Natural killer cell (primary cell): ENCODE measurements around the gene OR2A2. TPM values are rescaled to one million over a fixed set of nuclear protein-coding genes. Genes with fewer than 3 reads are reported as not detected.

Source experiments
- ATAC-seq, 3 donors: fragments of 150-1000 bp in 2 of 3; fragments of 200-7000 bp in 1 of 3; cut with Tn5 transposase; 1 replicate in 1 of 3; 2 replicates in 2 of 3; pipeline ENCODE4 v1.10.0; 2021; ENCODE audit warnings: mild to moderate bottlenecking in 2 of 3, moderate library complexity in 2 of 3
- DNase-seq, 2 donors: peaks; one replicate each; pipeline versions ENCODE4 v3.0.0 to v3.0.0-alpha.2; 2013 to 2021; ENCODE audit warnings: mixed read lengths in 1 of 2
- H3K27ac ChIP-seq: one replicate; pipeline ENCODE4 v1.5.1; 2013; ENCODE audit warnings: mild to moderate bottlenecking, low read length
- H3K27me3 ChIP-seq: one replicate; pipeline ENCODE4 v1.6.1; 2013; ENCODE audit warnings: low read length; ENCODE audit not compliant: control insufficient read depth, insufficient read depth
- H3K36me3 ChIP-seq: one replicate; pipeline ENCODE4 v1.6.1; 2013; ENCODE audit warnings: low read length; ENCODE audit not compliant: control insufficient read depth, insufficient read depth
- H3K4me1 ChIP-seq: one replicate; pipeline ENCODE4 v1.6.1; 2013; ENCODE audit warnings: low read length; ENCODE audit not compliant: control insufficient read depth, insufficient read depth
- H3K4me3 ChIP-seq: one replicate; pipeline ENCODE4 v1.5.1; 2013; ENCODE audit warnings: low read length
- H3K9me3 ChIP-seq: one replicate; pipeline ENCODE4 v1.6.1; 2013; ENCODE audit warnings: low read length; ENCODE audit not compliant: control insufficient read depth, insufficient read depth
- H3K27ac Mint-ChIP-seq, 2 donors: one replicate each; pipeline ENCODE4 v1.8.0; 2022; ENCODE audit warnings: mild to moderate bottlenecking in 2 of 2, mixed read lengths in 2 of 2, moderate library complexity in 1 of 2
- H3K27me3 Mint-ChIP-seq, 2 donors: one replicate each; pipeline ENCODE4 v1.8.0; 2022; ENCODE audit warnings: low read depth in 2 of 2, mixed read lengths in 2 of 2
- H3K36me3 Mint-ChIP-seq: one replicate; pipeline ENCODE4 v1.8.0; 2022; ENCODE audit warnings: mixed read lengths
- H3K4me1 Mint-ChIP-seq, 2 donors: one replicate each; pipeline ENCODE4 v1.8.0; 2022; ENCODE audit warnings: mixed read lengths in 2 of 2
- H3K4me3 Mint-ChIP-seq: one replicate; pipeline ENCODE4 v1.8.0; 2022; ENCODE audit warnings: mild to moderate bottlenecking, moderate library complexity, mixed read lengths
- H3K9me3 Mint-ChIP-seq, 2 donors: one replicate each; pipeline ENCODE4 v1.8.0; 2022; ENCODE audit warnings: mixed read lengths in 2 of 2
- CTCF ChIP-seq: fragments of 200-600 bp; IDR thresholded peaks from one replicate; pipeline ENCODE4 v1.8.0; 2022; ENCODE audit warnings: antibody characterized with exemption
- WGBS: methylation state at CpG from one replicate; pipeline ENCODE4 v1.1.7; 2013; ENCODE audit warnings: missing lambda C conversion rate; ENCODE audit not compliant: insufficient coverage; 5-methylcytosine and 5-hydroxymethylcytosine counted together
- intact Hi-C: fragments of 100-400 bp; cut with micrococcal nuclease; formaldehyde crosslinking; loops from one replicate; pipeline ENCODE4 v1.14.2; 2022
- total RNA-seq, 4 donors: library from RNA; stranded (reverse); fragments of 120-200 nt in 1 of 4; gene quantifications; one replicate each; pipeline versions ENCODE4 v1.2.3 to v1.2.4, GENCODE V29; 2013 to 2022

The OR2A2 gene
- total RNA-seq, 3 donors from 2014 or later (not counting 1 experiment from before 2014, with no cell fraction given), result not detected

- Histone ChIP-seq H3K9me3 (peaks cover 2% of the 10 kb centered on the region), H3K36me3 (no peaks in the 10 kb centered on the region), H3K27ac (no peak overlapping the region), H3K4me1 (no peaks in the 10 kb centered on the region), H3K27me3 (no peaks in the 10 kb centered on the region), H3K4me3 (no peak overlapping the region)
- H3K4me3 Mint-ChIP-seq, result no peak overlapping the region
- no peaks in the 10 kb centered on the region for H3K4me1 Mint-ChIP-seq
- 63% methylated on average over 1 of the region's 3 CpGs for WGBS
- intact Hi-C loops, result no loop called here
- H3K36me3 Mint-ChIP-seq, result no peaks in the 10 kb centered on the region
- no peaks in the 10 kb centered on the region for H3K27me3 Mint-ChIP-seq
- no peak for TF ChIP-seq CTCF
- H3K9me3 Mint-ChIP-seq, result peaks cover 3 to 5% of the 10 kb centered on the region in 2 donors
- ATAC-seq (no peak), DNase-seq (no peak)
- H3K27ac Mint-ChIP-seq, result no peak overlapping the region
Observed at GRCh38 chr7:144090667-144091066, 18.7 kb upstream of the OR2A2 start.

- DNase-seq (no peak), ATAC-seq (no peak)
- Mint-ChIP-seq H3K36me3 (no peaks in the 10 kb centered on the region), H3K27me3 (peaks cover 0 to 3% of the 10 kb centered on the region in 2 donors), H3K9me3 (peaks cover 0 to 4% of the 10 kb centered on the region in 2 donors), H3K4me1 (no peaks in the 10 kb centered on the region), H3K4me3 (no peak overlapping the region), H3K27ac (no peak overlapping the region)
- peaks cover 2% of the 10 kb centered on the region for H3K9me3 ChIP-seq
- intact Hi-C loops, result no loop called here
- H3K27ac ChIP-seq, result no peak overlapping the region
- H3K27me3 ChIP-seq, result no peaks in the 10 kb centered on the region
- no peak for TF ChIP-seq CTCF
- no peaks in the 10 kb centered on the region for H3K36me3 ChIP-seq
- no peaks in the 10 kb centered on the region for H3K4me1 ChIP-seq
- no peak overlapping the region for H3K4me3 ChIP-seq
Observed at GRCh38 chr7:144098776-144099175, 10.6 kb upstream of the OR2A2 start.

GRCh38 chr7:144100607-144101006 lies 8.8 kb upstream of the OR2A2 start:
- Mint-ChIP-seq H3K9me3 (peaks cover 0 to 4% of the 10 kb centered on the region in 2 donors), H3K27me3 (peaks cover 0 to 3% of the 10 kb centered on the region in 2 donors), H3K36me3 (no peaks in the 10 kb centered on the region), H3K4me1 (no peaks in the 10 kb centered on the region), H3K27ac (no peak overlapping the region), H3K4me3 (no peak overlapping the region)
- intact Hi-C loops, result no loop called here
- no peak for ATAC-seq
- H3K27me3 ChIP-seq, result no peaks in the 10 kb centered on the region
- 60% methylated on average over 2 of the region's 3 CpGs for WGBS
- no peaks in the 10 kb centered on the region for H3K4me1 ChIP-seq
- no peaks in the 10 kb centered on the region for H3K9me3 ChIP-seq
- no peak overlapping the region for H3K4me3 ChIP-seq
- DNase-seq, result no peak
- no peaks in the 10 kb centered on the region for H3K36me3 ChIP-seq
- H3K27ac ChIP-seq, result no peak overlapping the region
- TF ChIP-seq CTCF, result no peak

GRCh38 chr7:144102041-144102440 lies 7.3 kb upstream of the OR2A2 start:
- Mint-ChIP-seq H3K4me3 (no peak overlapping the region), H3K36me3 (no peaks in the 10 kb centered on the region), H3K4me1 (no peaks in the 10 kb centered on the region), H3K27ac (no peak overlapping the region), H3K9me3 (no peaks in the 10 kb centered on the region), H3K27me3 (no peaks in the 10 kb centered on the region)
- H3K9me3 ChIP-seq, result no peaks in the 10 kb centered on the region
- no peaks in the 10 kb centered on the region for H3K27me3 ChIP-seq
- intact Hi-C loops, result no loop called here
- no peak overlapping the region for H3K27ac ChIP-seq
- no peaks in the 10 kb centered on the region for H3K4me1 ChIP-seq
- no peak for TF ChIP-seq CTCF
- DNase-seq (no peak), ATAC-seq (no peak)
- H3K36me3 ChIP-seq, result no peaks in the 10 kb centered on the region
- H3K4me3 ChIP-seq, result no peak overlapping the region
